Activated CD8-positive, alpha-beta memory T cell treated with anti-CD3 and anti-CD28 coated beads, Interleukin-2, amount 50 U/mL, for 4 hours (primary cell): ENCODE measurements around the gene AFMID.
"Not testable (repeated sequence)": the region's sequence is repeated elsewhere in the genome, so short reads cannot be mapped to it uniquely, and the experiment has no call there.

ENCODE experiments used
- DNase-seq: peaks from one replicate; pipeline ENCODE4 v3.0.0-alpha.2; 2020

AFMID gene

GRCh38 chr17:78154903-78155811 lies 32.0 kb upstream of the AFMID start:
- no peak for DNase-seq

GRCh38 chr17:78159575-78160158 lies 27.5 kb upstream of the AFMID start:
- no peak for DNase-seq

- no peak for DNase-seq
Measured at GRCh38 chr17:78163881-78164747, 23.0 kb upstream of the AFMID start.

- no peak for DNase-seq
Measured at GRCh38 chr17:78164748-78165607, 22.2 kb upstream of the AFMID start.

- DNase-seq: no peak
Measured at GRCh38 chr17:78166416-78166815, 20.7 kb upstream of the AFMID start.

- DNase-seq: peak; percentile 89
Measured at GRCh38 chr17:78168242-78168902, 18.8 kb upstream of the AFMID start, which contains the start of gene SYNGR2. SYNGR2 (plus strand) TSS chr17:78168581; CDS start chr17:78168617, 36 bp downstream.

- DNase-seq: peak; percentile 68
Measured at GRCh38 chr17:78168903-78169793, 18.0 kb upstream of the AFMID start.

GRCh38 chr17:78170692-78171590 lies 16.2 kb upstream of the AFMID start:
- DNase-seq: no peak

- DNase-seq: not testable (repeated sequence)
Measured at GRCh38 chr17:78171591-78172248, 15.4 kb upstream of the AFMID start.

GRCh38 chr17:78172249-78173051 lies 14.7 kb upstream of the AFMID start:
- no peak for DNase-seq

- DNase-seq: no peak
Measured at GRCh38 chr17:78173097-78173715, 14.0 kb upstream of the AFMID start.

GRCh38 chr17:78174346-78174869 lies 12.8 kb upstream of the AFMID start:
- no peak for DNase-seq

GRCh38 chr17:78174870-78175642 lies 12.1 kb upstream of the AFMID start:
- DNase-seq: no peak

GRCh38 chr17:78175643-78175981 lies 11.6 kb upstream of the AFMID start:
- DNase-seq: no peak

- DNase-seq: peak; percentile 79
Measured at GRCh38 chr17:78176548-78177025, 10.6 kb upstream of the AFMID start.

- DNase-seq: no peak
Measured at GRCh38 chr17:78179372-78179771, 7.8 kb upstream of the AFMID start.
